LNCAP (cell line): ENCODE measurements around the gene DLST.

Experiments used
- TF ChIP-seq, protein P1 (sequence below): fragments of 450-650 bp; IDR thresholded peaks from 2 replicates; pipeline ENCODE4 v1.5.1; 2017; ENCODE audit warnings: mild to moderate bottlenecking

DLST gene

DNA sequence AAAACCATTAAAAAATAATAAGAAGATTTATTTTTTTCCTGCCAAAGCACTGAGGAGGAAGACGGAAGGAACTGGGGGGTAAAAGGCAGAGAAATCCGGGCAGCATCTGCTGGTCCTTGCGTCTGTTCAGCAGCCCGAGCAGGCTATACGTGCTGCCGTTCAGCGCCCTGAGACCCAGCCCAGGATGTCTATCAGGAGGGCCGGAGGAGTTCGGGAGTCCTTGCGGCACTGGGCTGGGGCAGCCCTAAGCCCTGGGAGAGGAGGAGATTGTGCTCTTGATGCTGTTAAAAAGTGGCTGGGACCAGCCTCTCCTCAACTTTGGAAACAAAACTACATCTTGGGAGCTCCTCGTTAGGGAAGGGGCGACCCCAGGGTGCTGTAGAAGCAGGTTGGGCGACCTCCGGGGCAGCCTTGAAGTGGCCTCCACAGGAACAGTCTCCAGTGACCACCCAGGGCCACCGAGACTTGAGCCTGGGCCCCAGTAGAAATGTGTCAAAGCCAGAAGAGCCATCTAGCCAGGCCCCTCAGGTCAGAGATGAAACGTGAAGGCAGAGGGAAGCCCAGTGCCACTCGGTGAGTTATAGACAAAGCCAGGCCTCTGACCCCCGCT is 59.3 kb downstream of the DLST start:
- TF ChIP-seq, protein P1, sequence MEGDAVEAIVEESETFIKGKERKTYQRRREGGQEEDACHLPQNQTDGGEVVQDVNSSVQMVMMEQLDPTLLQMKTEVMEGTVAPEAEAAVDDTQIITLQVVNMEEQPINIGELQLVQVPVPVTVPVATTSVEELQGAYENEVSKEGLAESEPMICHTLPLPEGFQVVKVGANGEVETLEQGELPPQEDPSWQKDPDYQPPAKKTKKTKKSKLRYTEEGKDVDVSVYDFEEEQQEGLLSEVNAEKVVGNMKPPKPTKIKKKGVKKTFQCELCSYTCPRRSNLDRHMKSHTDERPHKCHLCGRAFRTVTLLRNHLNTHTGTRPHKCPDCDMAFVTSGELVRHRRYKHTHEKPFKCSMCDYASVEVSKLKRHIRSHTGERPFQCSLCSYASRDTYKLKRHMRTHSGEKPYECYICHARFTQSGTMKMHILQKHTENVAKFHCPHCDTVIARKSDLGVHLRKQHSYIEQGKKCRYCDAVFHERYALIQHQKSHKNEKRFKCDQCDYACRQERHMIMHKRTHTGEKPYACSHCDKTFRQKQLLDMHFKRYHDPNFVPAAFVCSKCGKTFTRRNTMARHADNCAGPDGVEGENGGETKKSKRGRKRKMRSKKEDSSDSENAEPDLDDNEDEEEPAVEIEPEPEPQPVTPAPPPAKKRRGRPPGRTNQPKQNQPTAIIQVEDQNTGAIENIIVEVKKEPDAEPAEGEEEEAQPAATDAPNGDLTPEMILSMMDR: no peak

GRCh38 chr14:74941676-74942097 is 60.0 kb downstream of the DLST start:
- TF ChIP-seq, protein P1: no peak

GRCh38 chr14:74942181-74942580 is 60.5 kb downstream of the DLST start:
- TF ChIP-seq, protein P1: no peak

GRCh38 chr14:74942608-74943007 is 60.9 kb downstream of the DLST start:
- TF ChIP-seq, protein P1: no peak

DNA sequence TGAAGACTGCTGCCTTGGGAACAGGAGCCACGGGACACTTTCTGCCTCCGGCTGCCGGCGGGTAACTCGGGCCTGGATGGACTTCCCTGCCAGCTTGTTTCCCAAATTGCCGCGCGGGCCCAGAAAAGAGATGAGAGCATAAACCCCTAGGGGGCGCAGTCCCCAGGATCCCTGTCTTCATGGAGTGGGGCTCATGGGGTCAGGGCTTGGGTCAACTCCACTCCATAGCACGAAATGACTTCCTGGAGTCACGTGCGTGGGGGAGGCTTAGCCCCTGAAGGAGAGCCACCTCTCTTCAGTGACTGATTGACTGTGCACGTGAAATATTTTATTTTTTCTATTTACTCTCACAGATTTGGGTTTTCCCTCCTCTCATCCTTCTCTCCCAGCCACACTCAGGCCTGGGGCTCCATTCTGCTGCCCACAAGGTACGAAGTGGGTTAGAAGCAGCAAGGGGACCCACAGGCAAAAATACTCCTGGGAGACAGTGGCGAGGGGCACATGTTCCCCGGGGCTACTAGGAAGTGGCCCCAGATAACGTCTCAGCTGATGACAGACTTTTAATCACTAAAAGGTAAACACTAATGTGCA is 63.6 kb downstream of the DLST start:
- TF ChIP-seq, protein P1: peak; percentile 58

DNA sequence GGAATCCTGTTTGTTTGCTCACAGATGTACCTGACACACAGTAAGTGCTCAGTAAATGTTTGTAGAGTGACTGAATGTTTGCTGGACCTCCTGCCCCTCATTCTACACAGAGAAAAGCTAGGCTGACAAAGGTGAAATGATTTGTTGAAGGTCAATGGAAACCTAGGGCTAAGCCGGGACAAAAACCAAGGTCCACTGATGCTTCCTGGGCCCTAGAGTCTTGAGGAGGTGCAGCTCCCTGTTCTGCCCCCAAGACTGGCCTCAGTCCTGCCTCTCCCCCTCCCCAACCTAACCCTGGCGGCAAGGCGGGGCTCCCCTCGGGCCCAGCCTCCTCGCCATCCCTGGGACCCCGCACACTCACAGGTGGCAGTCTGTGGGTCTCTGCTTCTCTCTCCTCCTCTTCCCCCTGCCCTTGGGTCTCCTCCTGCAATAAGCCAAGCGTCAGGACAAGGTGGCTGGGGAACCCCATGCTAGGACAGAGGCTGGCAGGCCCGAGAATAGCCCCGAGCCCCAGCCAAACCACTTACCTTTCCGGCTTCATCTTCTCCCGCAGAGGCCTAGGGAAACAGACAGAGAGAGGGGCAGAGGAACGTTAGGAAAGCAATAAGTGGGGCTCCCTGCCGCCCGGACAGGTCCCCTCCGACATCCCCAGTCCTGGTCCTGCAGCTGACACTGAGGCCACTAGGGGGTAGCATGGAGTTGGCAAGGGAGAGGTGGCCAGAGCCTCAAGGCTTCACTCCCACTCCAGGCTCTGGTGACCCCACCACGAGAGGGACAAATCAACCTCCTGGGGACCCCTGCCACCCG is 64.3 kb downstream of the DLST start:
- TF ChIP-seq, protein P1: peak; percentile 96

DNA sequence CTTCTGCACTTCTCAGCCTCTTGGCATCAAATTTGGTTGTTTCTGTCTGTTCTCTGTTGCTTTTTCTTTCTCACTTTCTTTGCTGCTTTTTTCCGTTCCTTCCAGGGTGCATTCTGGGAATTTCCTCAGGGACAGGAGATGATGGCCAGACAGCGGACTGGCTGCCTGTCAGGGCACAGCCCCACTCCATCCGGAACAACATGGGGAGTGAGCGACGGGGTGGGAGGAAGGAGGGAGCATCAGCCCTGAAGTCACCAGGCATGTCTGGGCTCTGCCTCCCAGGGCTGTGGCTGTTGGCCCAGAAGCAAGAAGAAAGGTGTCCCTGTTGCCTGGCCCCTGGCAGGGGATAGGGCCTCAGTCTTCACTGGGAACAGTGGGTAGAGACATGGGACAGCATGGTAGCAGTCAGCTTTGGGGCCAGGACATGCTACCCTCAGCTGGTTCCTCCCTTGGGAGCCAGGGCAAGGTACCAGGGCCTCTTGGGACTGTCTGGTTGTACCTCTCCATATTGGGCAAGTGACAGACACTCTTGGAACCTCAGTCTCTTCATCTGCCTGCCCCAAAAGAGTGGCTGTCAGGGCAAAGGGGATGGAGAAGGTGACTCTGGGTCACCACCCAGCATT is 65.1 kb downstream of the DLST start:
- TF ChIP-seq, protein P1: peak; percentile 25
